GF-D8 (cell line): ENCODE data around the gene SKA2.
"Not testable (repeated sequence)": the region's sequence is repeated elsewhere in the genome, so short reads cannot be mapped to it uniquely, and the experiment has no call there.

ENCODE experiments used
- DNase-seq: peaks from one replicate; lab custom pipeline; 2025; lab: John Stamatoyannopoulos, UW

Gene SKA2

GRCh38 chr17:59097876-59098275 is 57.1 kb downstream of the SKA2 start:
- DNase-seq: no peak

GRCh38 chr17:59094861-59095530 is 60.0 kb downstream of the SKA2 start:
- no peak for DNase-seq

GRCh38 chr17:59093702-59094231 is 61.2 kb downstream of the SKA2 start:
- no peak for DNase-seq

- no peak for DNase-seq
Observed at GRCh38 chr17:59093145-59093701, 61.8 kb downstream of the SKA2 start.

GRCh38 chr17:59090593-59090992 is 64.4 kb downstream of the SKA2 start:
- DNase-seq: not testable (repeated sequence)

- no peak for DNase-seq
Observed at GRCh38 chr17:59084154-59084553, 70.8 kb downstream of the SKA2 start.

GRCh38 chr17:59074494-59074893 is 80.5 kb downstream of the SKA2 start:
- no peak for DNase-seq

GRCh38 chr17:59073972-59074371 is 81.0 kb downstream of the SKA2 start:
- no peak for DNase-seq

GRCh38 chr17:59069856-59070255 is 85.1 kb downstream of the SKA2 start:
- no peak for DNase-seq

GRCh38 chr17:59067756-59068155 is 87.2 kb downstream of the SKA2 start:
- no peak for DNase-seq

- no peak for DNase-seq
Observed at GRCh38 chr17:59067340-59067739, 87.6 kb downstream of the SKA2 start.

- no peak for DNase-seq
Observed at GRCh38 chr17:59062509-59062908, 92.5 kb downstream of the SKA2 start.
